Activated CD8-positive, alpha-beta memory T cell treated with anti-CD3 and anti-CD28 coated beads for 36 hours (primary cell): ENCODE results near the gene PPM1K. TPM values are rescaled to one million over a fixed set of nuclear protein-coding genes. Genes with fewer than 3 reads are reported as not detected.
"Not testable (repeated sequence)": the region's sequence is repeated elsewhere in the genome, so short reads cannot be mapped to it uniquely, and the experiment has no call there.

ENCODE experiments used
- CTCF ChIA-PET: fragments of 350-600 bp; sonication (Branson Sonifier 250); formaldehyde crosslinking; loops from one replicate; lab custom pipeline; 2021; ENCODE audit warnings: antibody characterized with exemption; lab: Charles Lee
- POLR2A ChIA-PET: fragments of 350-600 bp; sonication (Branson Sonifier 250); formaldehyde crosslinking; loops from one replicate; lab custom pipeline; 2021; ENCODE audit warnings: antibody characterized with exemption; lab: Charles Lee
- total RNA-seq, 2 experiments: library from RNA; stranded (reverse); gene quantifications; one replicate each; pipeline ENCODE4 v1.2.3, GENCODE V29; 2021

The PPM1K gene
- total RNA-seq = 10 to 100 TPM; 38.1 to 42.3 TPM

- CTCF ChIA-PET = interaction anchor here (0.7 to 1.4 kb wide), 2 partner anchors 172 to 231 kb away, joined by 3 read pairs; partner anchors contain the start of gene HERC5
These were observed at the start of gene PPM1K for GRCh38 chr4:88284439-88285234. TSS of gene PPM1K (minus strand) at chr4:88284561. CDS start at chr4:88278583, 5,978 bp downstream.

DNA sequence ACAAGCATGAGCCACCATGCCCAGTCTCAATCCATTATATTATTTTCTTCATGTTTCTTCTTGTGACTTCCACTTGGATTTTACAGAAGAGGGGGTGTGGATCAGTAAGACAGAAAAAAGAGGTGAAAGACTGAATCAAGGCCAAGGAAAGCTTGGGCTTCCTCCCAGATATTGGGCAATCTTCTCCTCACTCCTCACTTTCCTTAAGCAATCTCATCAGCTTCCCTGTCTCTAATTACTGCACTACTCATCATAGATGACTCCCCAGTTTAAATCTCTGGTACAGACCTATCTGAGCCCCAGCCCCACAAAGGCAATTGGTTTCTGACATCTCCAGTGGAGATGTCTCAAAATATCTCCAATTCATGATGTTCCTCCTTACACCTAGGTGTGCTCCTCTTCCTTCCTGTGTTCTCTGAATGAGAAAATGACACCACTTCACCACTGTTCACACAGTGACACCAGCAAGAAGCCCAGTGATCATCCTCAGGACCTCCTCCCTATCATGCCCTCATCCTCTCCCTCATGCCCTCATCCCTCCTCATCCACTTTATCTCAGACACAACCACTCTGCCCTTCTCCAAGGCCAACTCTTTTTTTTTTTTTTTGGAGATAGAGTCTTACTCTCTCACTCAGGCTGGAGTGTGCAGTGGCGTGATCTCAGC lies 49.5 kb upstream of the PPM1K start:
- POLR2A ChIA-PET = no interaction called here
- CTCF ChIA-PET = no interaction called here

More at GRCh38 chr4:88284439-88285234, at the start of gene PPM1K:
- POLR2A ChIA-PET = interaction anchor here (0.6 to 2.2 kb wide), 10 partner anchors 36 to 998 kb away, joined by 3 to 17 read pairs (median 6); partner anchors contain the start of genes HERC5, HERC6 and PYURF

- ChIA-PET POLR2A (no interaction called here), CTCF (interaction anchor here (0.6 kb wide), 1 partner anchor 53 kb away, joined by 5 read pairs; no protein-coding TSS in a partner anchor)
These were observed 43.3 kb upstream of the PPM1K start for GRCh38 chr4:88327665-88328064.

- ChIA-PET CTCF (interaction anchor here (1.2 kb wide), 1 partner anchor 136 kb away, joined by 4 read pairs; the partner anchor contains the start of gene HERC5), POLR2A (interaction anchor here (2.3 kb wide), 1 partner anchor 37 kb away, joined by 9 read pairs; the partner anchor contains the start of gene PPM1K)
These were observed 36.5 kb upstream of the PPM1K start for GRCh38 chr4:88320780-88321373.

- ChIA-PET CTCF (interaction anchor here (1.2 kb wide), 1 partner anchor 137 kb away, joined by 4 read pairs; the partner anchor contains the start of gene HERC5), POLR2A (interaction anchor here (0.7 to 2.3 kb wide), 2 partner anchors 36 to 1410 kb away, joined by 3 to 9 read pairs; partner anchors contain the start of gene PPM1K)
These were observed 35.9 kb upstream of the PPM1K start for GRCh38 chr4:88320224-88320779.

GRCh38 chr4:88318751-88319350 lies 34.5 kb upstream of the PPM1K start:
- POLR2A ChIA-PET = no interaction called here
- CTCF ChIA-PET = no interaction called here

DNA sequence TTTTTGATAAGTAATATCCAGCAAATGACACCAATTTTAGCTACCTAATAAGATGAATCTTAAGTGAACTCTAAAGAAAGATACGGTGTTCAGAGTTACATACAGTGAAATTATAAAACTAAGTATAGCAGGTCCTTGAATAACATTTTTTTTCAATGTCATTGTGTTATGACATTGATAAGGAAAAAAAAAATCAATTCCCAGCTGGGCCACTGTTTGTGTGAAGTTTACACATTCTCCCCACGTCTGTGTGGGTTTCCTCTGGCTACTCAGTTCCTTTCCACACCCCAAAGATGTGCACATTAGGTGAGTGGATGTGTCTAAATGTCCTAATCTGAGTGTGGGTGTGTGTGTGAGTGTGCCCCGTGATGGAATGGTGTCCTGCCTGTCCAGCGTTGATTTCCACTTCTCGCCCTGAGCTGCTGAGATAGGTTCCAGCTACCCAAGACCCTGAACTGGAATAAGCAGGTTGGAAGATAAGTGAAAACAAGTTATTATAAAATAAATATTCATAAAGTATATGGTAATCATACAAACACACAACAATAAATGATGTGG lies 31.2 kb upstream of the PPM1K start:
- ChIA-PET CTCF (no interaction called here), POLR2A (no interaction called here)

DNA sequence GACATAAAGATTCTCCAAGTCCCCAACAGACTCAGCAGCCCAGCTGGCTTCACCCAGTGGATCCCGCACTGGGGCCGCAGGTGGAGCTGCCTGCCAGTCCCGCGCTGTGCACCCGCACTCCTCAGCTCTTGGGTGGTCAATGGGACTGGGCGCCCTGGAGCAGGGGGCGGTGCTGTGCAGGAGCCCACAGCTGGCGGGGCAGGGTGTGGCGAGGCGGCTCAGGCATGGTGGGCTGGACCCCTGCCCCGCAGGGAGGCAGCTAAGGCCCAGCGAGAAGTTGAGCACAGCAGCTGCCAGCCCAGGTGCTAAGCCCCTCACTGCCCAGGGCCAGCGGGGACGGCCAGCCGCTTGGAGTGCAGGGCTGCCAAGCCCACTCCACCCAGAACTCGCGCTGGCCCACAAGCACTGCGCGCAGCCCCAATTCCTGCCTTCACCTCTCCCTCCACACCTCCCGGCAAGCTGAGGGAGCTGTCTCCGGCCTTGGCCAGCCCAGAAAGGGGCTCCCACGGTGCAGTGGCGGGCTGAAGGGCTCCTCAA lies 28.8 kb upstream of the PPM1K start:
- CTCF ChIA-PET, POLR2A ChIA-PET: not testable (repeated sequence)

- CTCF ChIA-PET = no interaction called here
- POLR2A ChIA-PET = no interaction called here
These were observed 24.2 kb upstream of the PPM1K start for GRCh38 chr4:88308587-88308986.

DNA sequence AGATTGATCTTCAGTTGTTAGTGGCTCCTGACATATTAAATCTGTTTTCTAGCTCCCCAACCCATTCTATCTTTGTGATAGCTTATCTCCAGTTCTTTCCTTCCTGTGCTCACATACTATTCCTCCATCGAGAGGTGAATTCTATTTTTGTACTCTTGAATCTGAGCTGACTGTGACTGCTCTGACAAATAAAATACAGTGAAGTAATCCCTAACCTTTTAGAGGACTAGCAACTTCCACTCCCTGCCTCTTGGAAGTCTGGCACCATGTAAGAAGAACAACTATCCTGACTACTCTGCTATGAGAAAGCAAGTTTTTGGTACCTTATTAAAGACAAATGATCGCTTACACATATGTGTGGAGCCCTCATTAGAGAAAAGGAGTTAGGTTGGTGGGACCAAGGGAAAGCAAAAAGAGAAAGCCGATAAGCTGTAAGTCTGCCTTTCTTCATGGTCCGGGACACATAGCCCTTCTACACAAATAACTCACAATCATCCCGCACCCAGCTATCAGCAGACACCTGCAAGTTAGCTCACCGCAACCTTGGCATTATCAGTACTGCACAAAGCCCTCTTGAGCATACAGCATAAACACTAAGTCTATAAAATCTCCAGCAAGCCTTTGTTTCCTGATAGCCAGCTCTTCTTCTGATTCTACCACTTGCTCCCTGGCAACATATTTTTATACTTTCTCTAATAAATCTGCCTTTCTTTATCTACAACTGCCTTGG lies 13.5 kb upstream of the PPM1K start:
- POLR2A ChIA-PET = no interaction called here
- CTCF ChIA-PET = no interaction called here

DNA sequence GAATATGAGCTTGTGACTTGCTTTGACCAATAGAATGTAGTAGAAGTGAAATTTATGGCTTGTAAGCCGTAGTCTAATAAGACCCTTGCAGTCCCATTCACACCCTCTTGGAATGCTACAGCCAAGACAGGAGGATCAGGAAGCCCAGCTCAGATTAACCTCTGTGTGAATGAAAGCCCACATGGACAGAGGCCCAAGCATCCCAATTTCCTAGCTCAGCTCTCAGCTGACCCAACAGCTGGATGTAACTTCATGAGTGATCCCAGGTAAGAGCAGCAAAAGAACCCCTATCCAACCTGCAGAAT lies 12.8 kb upstream of the PPM1K start:
- ChIA-PET CTCF (interaction anchor here (0.6 kb wide), 1 partner anchor 217 kb away, joined by 4 read pairs; no protein-coding TSS in a partner anchor), POLR2A (no interaction called here)

- ChIA-PET POLR2A (no interaction called here), CTCF (interaction anchor here (0.6 kb wide), 1 partner anchor 217 kb away, joined by 4 read pairs; no protein-coding TSS in a partner anchor)
These were observed 12.3 kb upstream of the PPM1K start for GRCh38 chr4:88296413-88297211.

GRCh38 chr4:88295656-88296055 lies 11.3 kb upstream of the PPM1K start:
- ChIA-PET POLR2A (no interaction called here), CTCF (no interaction called here)

DNA sequence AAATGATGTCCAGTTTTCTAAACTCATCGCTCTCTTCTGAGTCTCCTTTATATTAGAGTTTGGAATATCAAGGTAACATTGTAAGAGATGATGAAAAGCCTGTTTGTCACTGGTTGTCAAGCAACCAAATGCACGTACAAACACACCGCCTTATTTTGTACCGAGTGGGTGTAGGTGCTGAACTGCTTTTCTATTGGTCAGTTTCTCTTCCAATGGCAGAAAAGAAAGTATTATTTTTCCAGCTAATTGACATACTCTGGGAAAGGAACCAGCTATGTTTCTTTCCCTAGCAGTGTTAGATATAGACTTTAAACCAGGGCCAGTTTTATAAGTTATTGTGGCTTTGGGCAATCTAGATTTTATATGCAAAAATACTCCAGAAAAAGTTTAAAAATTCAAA lies 6.6 kb upstream of the PPM1K start:
- ChIA-PET CTCF (no interaction called here), POLR2A (no interaction called here)

DNA sequence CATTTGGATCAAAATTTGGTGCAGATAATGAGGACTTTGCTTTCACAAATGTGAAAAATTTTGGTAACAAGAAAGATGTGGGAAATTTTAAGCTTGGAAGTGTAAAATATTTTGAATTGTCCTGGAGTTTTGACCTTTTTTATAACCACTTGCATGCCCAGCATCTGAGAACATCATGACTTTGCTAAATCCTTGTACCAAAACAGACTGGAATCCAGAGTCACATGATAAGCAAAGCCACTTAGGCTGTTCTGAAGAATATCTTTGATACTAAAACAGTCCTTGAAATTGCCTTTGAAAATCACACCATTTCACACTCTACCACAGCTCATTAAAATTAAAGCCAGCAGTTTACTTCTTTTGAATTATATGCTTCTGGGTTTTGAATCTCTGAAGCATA lies 2.5 kb upstream of the PPM1K start:
- POLR2A ChIA-PET = no interaction called here
- CTCF ChIA-PET = no interaction called here

GRCh38 chr4:88285235-88285653 lies 883 bp upstream of the PPM1K start:
- ChIA-PET POLR2A (interaction anchor here (0.6 to 2.2 kb wide), 6 partner anchors 35 to 238 kb away, joined by 4 to 17 read pairs (median 7); partner anchors contain the start of genes HERC5, HERC6 and PYURF), CTCF (no interaction called here)
